Parathyroid adenoma (tissue), 2 donors: ENCODE data around the gene CNMD.
A peak's percentile ranks its signal among the peaks of the same experiment; 100 is the strongest.

Source experiments
- H2AFZ ChIP-seq: fragments of 300-600 bp; sonication (generic); one replicate; pipeline ENCODE4 v1.7.0; 2017; ENCODE audit warnings: antibody characterized with exemption, mild to moderate bottlenecking
- H3K27ac ChIP-seq: fragments of 300-600 bp; sonication (generic); one replicate; pipeline ENCODE4 v1.7.0; 2017
- H3K27me3 ChIP-seq: fragments of 300-600 bp; sonication (generic); one replicate; pipeline ENCODE4 v1.7.0; 2017; ENCODE audit warnings: low read length; ENCODE audit not compliant: control insufficient read depth, insufficient read depth
- H3K36me3 ChIP-seq: fragments of 300-600 bp; sonication (generic); one replicate; pipeline ENCODE4 v1.7.0; 2017; ENCODE audit warnings: low read length; ENCODE audit not compliant: control insufficient read depth, insufficient read depth
- H3K4me1 ChIP-seq: fragments of 300-600 bp; sonication (generic); one replicate; pipeline ENCODE4 v1.7.0; 2017; ENCODE audit warnings: control low read depth
- H3K4me2 ChIP-seq: fragments of 300-600 bp; sonication (generic); one replicate; pipeline ENCODE4 v1.7.0; 2017; ENCODE audit warnings: low read length
- H3K4me3 ChIP-seq: fragments of 300-600 bp; sonication (generic); one replicate; pipeline ENCODE4 v1.7.0; 2017; ENCODE audit warnings: low read depth, low read length
- H3K79me2 ChIP-seq: fragments of 300-600 bp; sonication (generic); one replicate; pipeline ENCODE4 v1.7.0; 2017; ENCODE audit warnings: control low read depth
- H3K9ac ChIP-seq: fragments of 300-600 bp; sonication (generic); one replicate; pipeline ENCODE4 v1.7.0; 2017; ENCODE audit warnings: mild to moderate bottlenecking
- H3K9me3 ChIP-seq: fragments of 300-600 bp; sonication (generic); one replicate; pipeline ENCODE4 v1.7.0; 2017; ENCODE audit warnings: low read length; ENCODE audit not compliant: control insufficient read depth
- CTCF ChIP-seq: fragments of 300-600 bp; sonication (generic); IDR thresholded peaks from one replicate; pipeline ENCODE4 v1.7.0; 2017; ENCODE audit warnings: antibody characterized with exemption, mild to moderate bottlenecking
- donor health status: primary hyperparathyroidism.

Gene CNMD

DNA sequence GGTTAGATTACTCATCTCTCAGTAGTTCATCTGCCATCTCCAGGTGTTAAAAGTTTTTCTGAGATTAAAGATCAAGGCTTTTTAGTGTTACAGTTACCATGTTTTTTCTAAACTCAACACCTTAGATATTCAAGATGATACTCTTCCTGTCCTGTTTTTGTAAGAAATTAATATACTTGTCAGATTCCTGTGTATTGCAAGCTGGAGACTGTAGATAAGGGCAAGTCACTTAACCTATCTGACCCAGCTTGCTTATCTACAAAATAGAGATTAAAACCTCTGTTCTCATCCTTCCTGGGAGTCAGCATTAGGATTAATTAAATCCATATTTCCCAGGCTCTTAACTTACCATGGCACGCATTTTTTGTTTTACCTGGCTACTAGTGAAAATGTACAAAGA, 61.8 kb downstream of the CNMD start:
- H3K4me2 ChIP-seq: no peak overlapping the region
- H3K79me2 ChIP-seq: peaks cover 3% of the 10 kb centered on the region
- H3K9ac ChIP-seq: no peak overlapping the region
- no peaks in the 10 kb centered on the region for H3K9me3 ChIP-seq
- no peaks in the 10 kb centered on the region for H3K27me3 ChIP-seq
- no peak for TF ChIP-seq CTCF
- no peak overlapping the region for H3K4me3 ChIP-seq
- H2AFZ ChIP-seq: no peak overlapping the region
- H3K4me1 ChIP-seq: no peaks in the 10 kb centered on the region
- no peak overlapping the region for H3K27ac ChIP-seq
- H3K36me3 ChIP-seq: no peaks in the 10 kb centered on the region

DNA sequence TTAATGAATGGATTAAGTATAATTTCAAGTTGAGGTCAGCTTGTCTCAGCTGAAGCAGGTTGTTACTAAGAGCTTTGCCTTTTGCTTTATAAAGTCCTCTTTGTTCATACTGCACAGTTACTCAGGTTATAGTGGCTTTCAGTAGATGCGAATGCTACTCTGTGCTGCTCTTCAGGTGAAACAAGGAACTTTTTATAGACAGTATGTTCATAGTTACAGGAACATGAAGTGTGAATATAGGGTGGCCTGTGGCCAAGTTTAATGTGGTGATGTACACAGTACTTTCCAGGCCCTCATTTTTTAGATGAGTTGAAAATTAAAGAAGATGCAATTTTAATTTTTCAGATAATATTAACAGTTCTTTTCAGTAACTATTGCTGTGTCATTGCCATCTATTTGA, 66.2 kb downstream of the CNMD start:
- Histone ChIP-seq H3K9me3 (no peaks in the 10 kb centered on the region), H3K4me2 (no peak overlapping the region), H3K27ac (no peak overlapping the region), H3K27me3 (no peaks in the 10 kb centered on the region), H3K4me3 (no peak overlapping the region), H3K79me2 (peaks cover 3% of the 10 kb centered on the region), H2AFZ (no peak overlapping the region), H3K9ac (no peak overlapping the region), H3K36me3 (no peaks in the 10 kb centered on the region), H3K4me1 (peaks cover 6% of the 10 kb centered on the region)
- no peak for TF ChIP-seq CTCF

- Histone ChIP-seq H3K4me2 (no peak overlapping the region), H2AFZ (no peak overlapping the region), H3K9ac (no peak overlapping the region), H3K27me3 (no peaks in the 10 kb centered on the region), H3K4me3 (no peak overlapping the region), H3K4me1 (peaks cover 6% of the 10 kb centered on the region), H3K36me3 (no peaks in the 10 kb centered on the region), H3K9me3 (no peaks in the 10 kb centered on the region), H3K27ac (no peak overlapping the region), H3K79me2 (peaks cover 3% of the 10 kb centered on the region)
- no peak for TF ChIP-seq CTCF
Measured at GRCh38 chr13:52670726-52671125, 68.9 kb downstream of the CNMD start.

DNA sequence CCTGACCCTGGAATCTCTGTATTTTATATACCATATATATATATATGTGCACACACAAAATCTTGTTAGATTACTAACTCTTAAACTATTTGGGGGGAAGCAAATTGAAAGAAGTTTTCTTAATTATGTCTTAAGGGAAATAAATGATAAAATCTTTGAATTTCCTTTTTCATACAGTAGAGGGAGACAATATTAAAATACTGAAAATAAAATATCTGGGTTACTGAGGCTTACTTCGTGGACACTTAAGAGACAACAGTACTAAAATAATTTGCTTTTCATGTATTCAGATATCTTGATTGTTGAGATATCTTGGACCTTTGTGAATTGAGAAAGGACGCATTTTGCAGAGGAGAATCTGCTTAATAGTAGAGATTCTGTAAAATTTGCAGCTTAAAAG, 69.9 kb downstream of the CNMD start:
- Histone ChIP-seq H3K4me3 (no peak overlapping the region), H3K9me3 (no peaks in the 10 kb centered on the region), H3K27me3 (no peaks in the 10 kb centered on the region), H3K79me2 (no peaks in the 10 kb centered on the region), H3K4me1 (peaks cover 6% of the 10 kb centered on the region), H3K9ac (no peak overlapping the region), H2AFZ (no peak overlapping the region), H3K27ac (no peak overlapping the region), H3K4me2 (no peak overlapping the region), H3K36me3 (no peaks in the 10 kb centered on the region)
- no peak for TF ChIP-seq CTCF

- Histone ChIP-seq H3K79me2 (no peaks in the 10 kb centered on the region), H3K27me3 (no peaks in the 10 kb centered on the region), H3K9me3 (no peaks in the 10 kb centered on the region), H3K36me3 (no peaks in the 10 kb centered on the region), H3K4me1 (no peaks in the 10 kb centered on the region), H3K4me2 (no peak overlapping the region), H3K4me3 (no peak overlapping the region), H3K9ac (no peak overlapping the region), H2AFZ (no peak overlapping the region), H3K27ac (no peak overlapping the region)
- TF ChIP-seq CTCF: peak; percentile 25
Measured at GRCh38 chr13:52665325-52665724, 74.3 kb downstream of the CNMD start.
